CD8-positive, alpha-beta memory T cell (primary cell): ENCODE data around the gene DVL1. TPM values are rescaled to one million over a fixed set of nuclear protein-coding genes. Genes with fewer than 3 reads are reported as not detected.

Experiments used
- CTCF ChIA-PET: fragments of 350-600 bp; sonication (Branson Sonifier 250); formaldehyde crosslinking; loops from one replicate; lab custom pipeline; 2021; ENCODE audit warnings: antibody characterized with exemption; lab: Charles Lee
- POLR2A ChIA-PET: fragments of 350-600 bp; sonication (Branson Sonifier 250); formaldehyde crosslinking; loops from one replicate; lab custom pipeline; 2021; ENCODE audit warnings: antibody characterized with exemption; lab: Charles Lee
- DNase-seq, 5 donors: peaks; one replicate each; pipeline versions ENCODE4 v3.0.0 to v3.0.0-alpha.2; 2020 to 2022; ENCODE audit warnings: mixed read lengths in 1 of 5
- H3K27ac ChIP-seq: one replicate; pipeline ENCODE4 v1.7.0; 2013; ENCODE audit warnings: low read depth, mild to moderate bottlenecking, low read length, moderate library complexity
- H3K27me3 ChIP-seq: 2 replicates; pipeline ENCODE4 v1.7.0; 2013; ENCODE audit warnings: low read length, mild to moderate bottlenecking; ENCODE audit not compliant: insufficient read depth, poor library complexity, severe bottlenecking
- H3K36me3 ChIP-seq: 2 replicates; pipeline ENCODE4 v1.7.0; 2013; ENCODE audit warnings: mild to moderate bottlenecking, low read length, moderate library complexity; ENCODE audit not compliant: insufficient read depth
- H3K4me1 ChIP-seq: 2 replicates; pipeline ENCODE4 v1.7.0; 2013; ENCODE audit warnings: mild to moderate bottlenecking, low read length, moderate library complexity; ENCODE audit not compliant: insufficient read depth
- H3K4me3 ChIP-seq: 2 replicates; pipeline ENCODE4 v1.7.0; 2013; ENCODE audit warnings: mild to moderate bottlenecking, low read length
- H3K9me3 ChIP-seq: 2 replicates; pipeline ENCODE4 v1.7.0; 2013; ENCODE audit warnings: mild to moderate bottlenecking, low read length
- H3K27ac Mint-ChIP-seq, 8 donors: one replicate each; pipeline ENCODE4 v1.8.0; 2020 to 2021; ENCODE audit warnings: mixed read lengths in 8 of 8, mild to moderate bottlenecking in 6 of 8, inconsistent platforms in 3 of 8, moderate library complexity in 3 of 8
- H3K27me3 Mint-ChIP-seq, 2 donors: one replicate each; pipeline ENCODE4 v1.8.0; 2020 to 2021; ENCODE audit warnings: mixed read lengths in 2 of 2, mild to moderate bottlenecking in 1 of 2, moderate library complexity in 1 of 2
- H3K36me3 Mint-ChIP-seq, 3 donors: one replicate each; pipeline ENCODE4 v1.8.0; 2020 to 2021; ENCODE audit warnings: mixed read lengths in 3 of 3, inconsistent platforms in 1 of 3, mild to moderate bottlenecking in 1 of 3
- H3K4me1 Mint-ChIP-seq, 3 donors: one replicate each; pipeline ENCODE4 v1.8.0; 2020 to 2021; ENCODE audit warnings: mixed read lengths in 3 of 3, inconsistent platforms in 1 of 3, mild to moderate bottlenecking in 1 of 3
- H3K4me3 Mint-ChIP-seq, 7 donors: one replicate each; pipeline ENCODE4 v1.8.0; 2020 to 2021; ENCODE audit warnings: mixed read lengths in 7 of 7, mild to moderate bottlenecking in 6 of 7, moderate library complexity in 4 of 7, inconsistent platforms in 2 of 7
- H3K9me3 Mint-ChIP-seq, 5 donors: one replicate each; pipeline ENCODE4 v1.8.0; 2020 to 2022; ENCODE audit warnings: mixed read lengths in 5 of 5, mild to moderate bottlenecking in 3 of 5, moderate library complexity in 2 of 5, inconsistent platforms in 1 of 5
- polyA plus RNA-seq: library from polyadenylated mRNA; unstranded; fragments of 300-500 nt; fragmentation: Illumina TruSeq; gene quantifications from one replicate; pipeline ENCODE4 v1.2.3, GENCODE V29; 2021
- total RNA-seq, 2 experiments: library from RNA; stranded (reverse); gene quantifications; one replicate each; pipeline ENCODE4 v1.2.3, GENCODE V29; 2021

The DVL1 gene
- total and polyA plus RNA-seq, 3 experiments from 2014 or later = 1.6 to 41.1 (median 39.7) TPM

DNA sequence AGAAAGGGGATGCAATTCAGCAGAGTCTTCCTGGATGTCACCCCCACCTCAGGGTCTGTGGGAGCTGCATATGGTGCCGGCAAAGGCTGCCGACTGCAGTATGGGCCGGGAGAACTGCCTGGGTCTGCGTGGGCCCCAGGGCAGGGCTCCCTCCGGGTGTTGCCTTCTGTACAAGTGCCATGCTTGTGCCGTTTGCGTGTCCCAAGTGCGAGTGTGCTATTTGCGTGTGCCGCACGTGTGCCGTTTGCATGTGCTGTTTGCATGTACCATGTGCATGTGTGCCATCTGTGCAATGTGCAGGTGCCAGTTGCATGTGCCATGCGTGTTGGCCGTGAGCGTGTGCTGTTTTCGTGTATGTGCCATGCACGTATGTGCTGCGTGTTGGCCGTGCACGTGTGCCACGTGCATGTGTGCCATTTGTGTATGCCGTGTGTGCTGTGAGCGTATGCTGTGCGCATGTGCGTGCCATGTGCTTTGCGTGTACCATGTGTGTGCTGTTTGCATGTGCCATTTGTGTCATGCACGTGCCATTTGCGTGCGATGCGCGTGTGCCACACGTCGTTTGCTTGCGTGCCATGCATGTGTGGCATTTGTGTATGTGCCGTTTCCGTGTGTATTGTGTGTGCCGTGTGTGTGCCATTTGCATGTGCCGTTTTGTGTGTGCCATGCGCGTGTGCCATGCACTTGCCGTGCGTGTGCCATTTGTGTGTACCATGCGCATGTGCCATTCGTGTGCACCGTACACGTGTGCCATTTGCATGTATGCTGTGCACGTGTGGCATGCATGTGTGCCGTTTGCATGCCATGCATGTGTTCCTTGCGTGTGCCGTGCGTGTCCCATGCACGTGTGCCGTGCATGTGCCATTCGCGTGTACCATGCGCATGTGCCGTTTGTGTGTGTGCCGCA, 19.7 kb downstream of the DVL1 start:
- Histone ChIP-seq H3K9me3 (no peaks in the 10 kb centered on the region), H3K27me3 (no peaks in the 10 kb centered on the region), H3K4me3 (no peak overlapping the region), H3K4me1 (peaks cover 17% of the 10 kb centered on the region), H3K27ac (no peak overlapping the region), H3K36me3 (no peaks in the 10 kb centered on the region)
- Mint-ChIP-seq H3K27me3 (no peaks in the 10 kb centered on the region), H3K4me1 (peaks cover 8 to 19% (median 17%) of the 10 kb centered on the region in 3 donors), H3K4me3 (peak overlapping the region in 2 of 7 donors; percentile 64 to 70), H3K27ac (peak overlapping the region in 1 of 8 donors; percentile 52), H3K9me3 (no peaks in the 10 kb centered on the region), H3K36me3 (peaks cover 0 to 13% (median 0%) of the 10 kb centered on the region in 3 donors)
- ChIA-PET CTCF (no interaction called here), POLR2A (no interaction called here)
- no peak for DNase-seq

- ChIA-PET POLR2A (no interaction called here), CTCF (no interaction called here)
- H3K27ac Mint-ChIP-seq = no peak overlapping the region
- no peaks in the 10 kb centered on the region for H3K9me3 ChIP-seq
- H3K4me3 Mint-ChIP-seq = no peak overlapping the region
- peaks cover 0 to 17% (median 0%) of the 10 kb centered on the region in 3 donors for H3K36me3 Mint-ChIP-seq
- H3K27me3 Mint-ChIP-seq = no peaks in the 10 kb centered on the region
- no peaks in the 10 kb centered on the region for H3K27me3 ChIP-seq
- no peak for DNase-seq
- no peaks in the 10 kb centered on the region for H3K36me3 ChIP-seq
- peaks cover 13 to 26% (median 22%) of the 10 kb centered on the region in 3 donors for H3K4me1 Mint-ChIP-seq
- no peak overlapping the region for H3K4me3 ChIP-seq
- peaks cover 21% of the 10 kb centered on the region for H3K4me1 ChIP-seq
- H3K9me3 Mint-ChIP-seq = no peaks in the 10 kb centered on the region
- no peak overlapping the region for H3K27ac ChIP-seq
Measured at GRCh38 chr1:1328254-1328653, 21.0 kb downstream of the DVL1 start.

DNA sequence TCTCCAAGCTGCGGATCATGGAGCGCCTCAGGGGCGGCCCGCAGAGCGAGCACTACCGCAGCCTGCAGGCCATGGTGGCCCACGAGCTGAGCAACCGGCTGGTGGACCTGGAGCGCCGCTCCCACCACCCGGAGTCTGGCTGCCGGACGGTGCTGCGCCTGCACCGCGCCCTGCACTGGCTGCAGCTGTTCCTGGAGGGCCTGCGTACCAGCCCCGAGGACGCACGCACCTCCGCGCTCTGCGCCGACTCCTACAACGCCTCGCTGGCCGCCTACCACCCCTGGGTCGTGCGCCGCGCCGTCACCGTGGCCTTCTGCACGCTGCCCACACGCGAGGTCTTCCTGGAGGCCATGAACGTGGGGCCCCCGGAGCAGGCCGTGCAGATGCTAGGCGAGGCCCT, 21.9 kb downstream of the DVL1 start:
- H3K27ac ChIP-seq = no peak overlapping the region
- H3K9me3 ChIP-seq = no peaks in the 10 kb centered on the region
- Mint-ChIP-seq H3K4me1 (peaks cover 17 to 35% (median 29%) of the 10 kb centered on the region in 3 donors), H3K27me3 (no peaks in the 10 kb centered on the region), H3K9me3 (no peaks in the 10 kb centered on the region), H3K27ac (peak overlapping the region in 1 of 8 donors; percentile 47), H3K4me3 (peak overlapping the region in 2 of 7 donors; percentile 17 to 37), H3K36me3 (peaks cover 0 to 17% (median 0%) of the 10 kb centered on the region in 3 donors)
- no peak for DNase-seq
- H3K4me1 ChIP-seq = peaks cover 27% of the 10 kb centered on the region
- no peak overlapping the region for H3K4me3 ChIP-seq
- no peaks in the 10 kb centered on the region for H3K27me3 ChIP-seq
- CTCF ChIA-PET = no interaction called here
- POLR2A ChIA-PET = no interaction called here
- H3K36me3 ChIP-seq = no peaks in the 10 kb centered on the region

DNA sequence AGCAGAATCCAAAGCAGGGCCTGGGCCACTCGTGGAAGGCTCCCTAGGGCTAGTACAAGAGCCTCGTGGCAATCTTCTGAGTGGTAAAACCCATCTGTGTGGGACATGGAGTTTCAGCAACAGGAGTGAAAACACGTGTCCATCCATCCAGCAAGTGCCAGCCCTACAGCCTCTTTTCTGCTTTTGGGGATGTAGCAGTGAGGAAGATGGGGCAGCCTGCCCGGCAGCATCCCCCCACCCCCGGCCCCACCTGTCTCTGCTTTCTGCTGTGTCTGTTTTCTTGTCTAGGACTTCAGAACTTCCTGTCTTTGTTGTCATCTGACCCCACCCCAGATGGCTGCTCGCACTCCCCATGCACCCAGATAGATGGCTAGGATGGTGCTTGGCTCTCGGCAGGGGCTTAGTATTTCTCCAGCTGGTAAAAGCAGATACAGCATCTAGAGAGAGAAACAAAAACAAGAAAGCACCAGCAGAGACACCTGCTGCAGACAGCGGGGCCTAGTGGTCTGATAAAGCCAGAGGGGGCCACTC, 23.1 kb downstream of the DVL1 start:
- CTCF ChIA-PET = interaction anchor here (1.0 kb wide), 1 partner anchor 204 kb away, joined by 4 read pairs; no protein-coding TSS in a partner anchor
- no peaks in the 10 kb centered on the region for H3K27me3 Mint-ChIP-seq
- H3K4me1 Mint-ChIP-seq = peaks cover 21 to 46% (median 33%) of the 10 kb centered on the region in 3 donors
- POLR2A ChIA-PET = interaction anchor here (0.7 kb wide), 1 partner anchor 86 kb away, joined by 4 read pairs; no protein-coding TSS in a partner anchor
- H3K27ac Mint-ChIP-seq = peak overlapping the region in 6 of 8 donors; percentile 21 to 83 (median 26)
- no peak overlapping the region for H3K27ac ChIP-seq
- peaks cover 0 to 20% (median 0%) of the 10 kb centered on the region in 3 donors for H3K36me3 Mint-ChIP-seq
- peak overlapping the region; percentile 40 to 89 (median 54) for H3K4me3 Mint-ChIP-seq
- peaks cover 32% of the 10 kb centered on the region for H3K4me1 ChIP-seq
- H3K9me3 Mint-ChIP-seq = no peaks in the 10 kb centered on the region
- no peaks in the 10 kb centered on the region for H3K27me3 ChIP-seq
- no peaks in the 10 kb centered on the region for H3K36me3 ChIP-seq
- no peak for DNase-seq
- H3K4me3 ChIP-seq = peak overlapping the region; percentile 69
- H3K9me3 ChIP-seq = no peaks in the 10 kb centered on the region

- DNase-seq = peak in 1 of 5 donors; percentile 50
- ChIA-PET CTCF (interaction anchor here (1.0 kb wide), 2 partner anchors 16 to 203 kb away, joined by 3 to 4 read pairs; no protein-coding TSS in a partner anchor), POLR2A (interaction anchor here (0.7 kb wide), 1 partner anchor 85 kb away, joined by 4 read pairs; no protein-coding TSS in a partner anchor)
- Histone ChIP-seq H3K4me1 (peaks cover 32% of the 10 kb centered on the region), H3K36me3 (no peaks in the 10 kb centered on the region), H3K27me3 (no peaks in the 10 kb centered on the region), H3K27ac (peak overlapping the region; percentile 79), H3K9me3 (no peaks in the 10 kb centered on the region), H3K4me3 (peak overlapping the region; percentile 69)
- H3K4me1 Mint-ChIP-seq = peaks cover 21 to 47% (median 33%) of the 10 kb centered on the region in 3 donors
- H3K27ac Mint-ChIP-seq = peak overlapping the region in 7 of 8 donors; percentile 11 to 87 (median 58)
- H3K4me3 Mint-ChIP-seq = peak overlapping the region; percentile 66 to 92 (median 78)
- peaks cover 0 to 22% (median 0%) of the 10 kb centered on the region in 3 donors for H3K36me3 Mint-ChIP-seq
- H3K9me3 Mint-ChIP-seq = no peaks in the 10 kb centered on the region
- H3K27me3 Mint-ChIP-seq = no peaks in the 10 kb centered on the region
Measured at GRCh38 chr1:1325288-1326074, 23.7 kb downstream of the DVL1 start.

- no peaks in the 10 kb centered on the region for H3K27me3 ChIP-seq
- peak within 1 kb of the TSS; percentile 69 for H3K4me3 ChIP-seq
- Mint-ChIP-seq H3K27ac (peak within 1 kb of the TSS; percentile 70 to 96 (median 89)), H3K36me3 (peaks cover 0 to 29% (median 0%) of the 10 kb centered on the region in 3 donors), H3K4me1 (peaks cover 25 to 51% (median 34%) of the 10 kb centered on the region in 3 donors), H3K4me3 (peak within 1 kb of the TSS; percentile 86 to 97 (median 91)), H3K27me3 (no peaks in the 10 kb centered on the region), H3K9me3 (no peaks in the 10 kb centered on the region)
- ChIA-PET POLR2A (no interaction called here), CTCF (interaction anchor here (1.0 kb wide), 2 partner anchors 15 to 203 kb away, joined by 3 to 4 read pairs; no protein-coding TSS in a partner anchor)
- DNase-seq = peak; percentile 95 to 98 (median 96)
- no peaks in the 10 kb centered on the region for H3K36me3 ChIP-seq
- no peaks in the 10 kb centered on the region for H3K9me3 ChIP-seq
- peaks cover 32% of the 10 kb centered on the region for H3K4me1 ChIP-seq
- H3K27ac ChIP-seq = peak within 1 kb of the TSS; percentile 79
Measured at GRCh38 chr1:1324524-1325287, 24.5 kb downstream of the DVL1 start, which contains the start of the genes CPTP and INTS11. Gene CPTP, plus strand, starts transcription at chr1:1324802. Its CDS starts 2,109 bp downstream, at chr1:1326911. Gene INTS11, minus strand, starts transcription at chr1:1324660. Its CDS starts 52 bp downstream, at chr1:1324608.

DNA sequence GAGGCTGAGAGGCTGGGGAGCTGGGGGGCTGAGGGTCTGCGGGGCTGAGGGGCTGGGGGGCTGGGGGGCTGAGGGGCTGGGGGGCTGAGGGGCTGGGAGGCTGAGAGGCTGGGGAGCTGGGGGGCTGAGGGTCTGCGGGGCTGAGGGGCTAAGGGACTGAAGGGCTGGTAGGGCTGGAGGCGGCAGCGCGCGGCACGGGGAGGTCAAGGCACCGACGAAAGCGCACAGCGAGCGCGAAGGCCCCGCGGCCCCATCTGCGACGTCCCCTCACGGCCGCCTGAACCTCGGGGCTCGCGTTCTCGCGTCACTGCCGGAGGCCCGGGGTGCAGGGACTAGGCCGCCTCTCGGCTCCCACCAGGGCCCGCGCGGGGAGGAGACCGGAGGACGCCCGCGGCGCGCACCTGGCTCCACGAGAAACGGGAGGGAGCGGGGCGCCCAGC, 25.1 kb downstream of the DVL1 start:
- Histone ChIP-seq H3K36me3 (peaks cover 5% of the 10 kb centered on the region), H3K27me3 (no peaks in the 10 kb centered on the region), H3K4me1 (peaks cover 32% of the 10 kb centered on the region), H3K9me3 (no peaks in the 10 kb centered on the region), H3K27ac (peak overlapping the region; percentile 79), H3K4me3 (peak overlapping the region; percentile 49)
- peaks cover 27 to 57% (median 37%) of the 10 kb centered on the region in 3 donors for H3K4me1 Mint-ChIP-seq
- peaks cover 0 to 35% (median 2%) of the 10 kb centered on the region in 3 donors for H3K36me3 Mint-ChIP-seq
- H3K9me3 Mint-ChIP-seq = no peaks in the 10 kb centered on the region
- no peak for DNase-seq
- H3K4me3 Mint-ChIP-seq = peak overlapping the region; percentile 48 to 94 (median 87)
- peak overlapping the region in 2 of 8 donors; percentile 87 to 89 for H3K27ac Mint-ChIP-seq
- ChIA-PET POLR2A (no interaction called here), CTCF (no interaction called here)
- no peaks in the 10 kb centered on the region for H3K27me3 Mint-ChIP-seq
